GM12892 (cell line): ENCODE measurements around the gene SYNE2.

Source experiments
- DNase-seq: peaks from one replicate; pipeline ENCODE4 v3.0.0; 2011; ENCODE audit not compliant: insufficient read length
- FAIRE-seq: peaks from 2 replicates; lab custom pipeline; 2011; peaks lifted over from hg19 to GRCh38; lab: Jason Lieb, UNC
- POLR2A ChIP-seq: IDR thresholded peaks from 2 replicates; pipeline ENCODE4 v1.6.1; 2011; ENCODE audit warnings: low read depth, low read length, control low read depth
- POLR2AphosphoS5 ChIP-seq: IDR thresholded peaks from 2 replicates; pipeline ENCODE4 v1.6.1; 2011; ENCODE audit warnings: low read depth, low read length, control low read depth
- TAF1 ChIP-seq: IDR thresholded peaks from 2 replicates; pipeline ENCODE4 v1.6.1; 2011; ENCODE audit warnings: low read depth, mild to moderate bottlenecking, control low read depth, low read length, borderline replicate concordance

The SYNE2 gene

GRCh38 chr14:64245491-64245890 is 392.7 kb downstream of the SYNE2 start:
- FAIRE-seq (no peak), DNase-seq (no peak)

GRCh38 chr14:64246688-64247087 is 393.9 kb downstream of the SYNE2 start:
- no peak for TF ChIP-seq TAF1
- no peak for TF ChIP-seq POLR2A
- no peak for TF ChIP-seq POLR2AphosphoS5
- FAIRE-seq, result no peak
- no peak for DNase-seq

More at GRCh38 chr14:64245491-64245890, 392.7 kb downstream of the SYNE2 start:
- TF ChIP-seq TAF1, result no peak
- no peak for TF ChIP-seq POLR2A
- no peak for TF ChIP-seq POLR2AphosphoS5

GRCh38 chr14:64247195-64247594 is 394.4 kb downstream of the SYNE2 start:
- no peak for DNase-seq
- TF ChIP-seq POLR2A, result no peak
- no peak for TF ChIP-seq POLR2AphosphoS5
- TF ChIP-seq TAF1, result no peak
- FAIRE-seq, result no peak

- TF ChIP-seq POLR2A (no peak), TAF1 (no peak), POLR2AphosphoS5 (no peak)
- FAIRE-seq, result no peak
- DNase-seq, result no peak
Observed at GRCh38 chr14:64248689-64249088, 395.9 kb downstream of the SYNE2 start.

GRCh38 chr14:64249363-64249762 is 396.6 kb downstream of the SYNE2 start:
- no peak for TF ChIP-seq POLR2AphosphoS5
- no peak for TF ChIP-seq POLR2A
- no peak for TF ChIP-seq TAF1
- no peak for FAIRE-seq
- DNase-seq, result no peak

- no peak for FAIRE-seq
- no peak for DNase-seq
- TF ChIP-seq POLR2A (no peak), TAF1 (no peak), POLR2AphosphoS5 (no peak)
Observed at GRCh38 chr14:64253672-64254071, 400.9 kb downstream of the SYNE2 start.

GRCh38 chr14:64255756-64256155 is 403.0 kb downstream of the SYNE2 start:
- FAIRE-seq, result no peak
- DNase-seq, result no peak

GRCh38 chr14:64260418-64260817 is 407.6 kb downstream of the SYNE2 start:
- FAIRE-seq (no peak), DNase-seq (no peak)
- TF ChIP-seq TAF1 (no peak), POLR2AphosphoS5 (no peak), POLR2A (no peak)

More at GRCh38 chr14:64255756-64256155, 403.0 kb downstream of the SYNE2 start:
- TF ChIP-seq POLR2A (no peak), POLR2AphosphoS5 (no peak), TAF1 (no peak)

- TF ChIP-seq POLR2A (no peak), POLR2AphosphoS5 (no peak), TAF1 (no peak)
- DNase-seq, result no peak
- no peak for FAIRE-seq
Observed at GRCh38 chr14:64265222-64265621, 412.4 kb downstream of the SYNE2 start.

- TF ChIP-seq POLR2AphosphoS5 (no peak), POLR2A (no peak)
- DNase-seq, result no peak
- no peak for FAIRE-seq
Observed at GRCh38 chr14:64266239-64266638, 413.4 kb downstream of the SYNE2 start.

- TF ChIP-seq POLR2A (no peak), TAF1 (no peak), POLR2AphosphoS5 (no peak)
- DNase-seq, result no peak
- no peak for FAIRE-seq
Observed at GRCh38 chr14:64272019-64272418, 419.2 kb downstream of the SYNE2 start.
